IMR-90 (cell line): ENCODE data around the gene SPATA31A3. TPM values are rescaled to one million over a fixed set of nuclear protein-coding genes. Genes with fewer than 3 reads are reported as not detected.
"Not testable (repeated sequence)": the region's sequence is repeated elsewhere in the genome, so short reads cannot be mapped to it uniquely, and the experiment has no call there.

ENCODE experiments used
- ATAC-seq: fragments of 200-7000 bp; cut with Tn5 transposase; 2 replicates; pipeline ENCODE4 v1.9.1; 2020; ENCODE audit warnings: low read depth, mild to moderate bottlenecking, moderate library complexity
- BruUV-seq: library from RNA; stranded (reverse); fragments of 400-500 nt; replicated peaks from 2 replicates; lab custom pipeline; 2021; lab: Mats Ljungman, UMichigan
- CTCF ChIA-PET: fragments of 300-600 bp; formaldehyde crosslinking; extraction: SDS; loops from one replicate; lab custom pipeline; 2021; ENCODE audit warnings: antibody characterized with exemption; lab: Yijun Ruan, JAX
- POLR2A ChIA-PET: fragments of 300-600 bp; sonication (Branson Sonifier 250); formaldehyde crosslinking; loops from one replicate; lab custom pipeline; 2022; ENCODE audit warnings: antibody characterized with exemption; ENCODE audit not compliant: unreplicated experiment; lab: Charles Lee
- DNase-seq: peaks from one replicate; pipeline ENCODE4 v3.0.0; 2013
- H2AFZ ChIP-seq: replicated peaks from 2 replicates; pipeline ENCODE3; 2013; ENCODE audit warnings: low read length, mild to moderate bottlenecking; ENCODE audit not compliant: poor library complexity
- H2AK5ac ChIP-seq: 2 replicates; pipeline ENCODE4 v1.6.1; 2013; ENCODE audit warnings: low read depth, low read length, inconsistent platforms
- H2AK9ac ChIP-seq: replicated peaks from 2 replicates; pipeline ENCODE3; 2013; ENCODE audit warnings: mild to moderate bottlenecking, low read depth, low read length, moderate library complexity; ENCODE audit not compliant: poor library complexity
- H2BK120ac ChIP-seq: 2 replicates; pipeline ENCODE4 v1.6.1; 2013; ENCODE audit warnings: low read depth, low read length, inconsistent platforms
- H2BK15ac ChIP-seq: 3 replicates; pipeline ENCODE4 v1.6.1; 2013; ENCODE audit warnings: low read depth, low read length, inconsistent platforms
- H2BK20ac ChIP-seq: 2 replicates; pipeline ENCODE4 v1.6.1; 2013; ENCODE audit warnings: low read depth, mild to moderate bottlenecking, inconsistent platforms, low read length, moderate library complexity
- H2BK5ac ChIP-seq: 2 replicates; pipeline ENCODE4 v1.6.1; 2013; ENCODE audit warnings: mild to moderate bottlenecking, low read depth, low read length, inconsistent platforms; ENCODE audit not compliant: poor library complexity, severe bottlenecking
- H3K14ac ChIP-seq: replicated peaks from 2 replicates; pipeline ENCODE4 v1.6.1; 2013; ENCODE audit warnings: low read depth, low read length, inconsistent platforms
- H3K18ac ChIP-seq: 2 replicates; pipeline ENCODE4 v1.6.1; 2013; ENCODE audit warnings: low read depth, low read length, control low read depth
- H3K23ac ChIP-seq: 2 replicates; pipeline ENCODE4 v1.6.1; 2013; ENCODE audit warnings: low read depth, low read length, inconsistent platforms
- H3K27ac ChIP-seq: 2 replicates; pipeline ENCODE4 v1.5.1; 2013; ENCODE audit warnings: mild to moderate bottlenecking, control low read depth, low read length; ENCODE audit not compliant: insufficient read depth
- H3K27me3 ChIP-seq: 2 replicates; pipeline ENCODE4 v1.6.1; 2013; ENCODE audit warnings: low read length; ENCODE audit not compliant: control insufficient read depth, insufficient read depth
- H3K36me3 ChIP-seq: 2 replicates; pipeline ENCODE4 v1.6.1; 2013; ENCODE audit warnings: low read length, mixed read lengths; ENCODE audit not compliant: control insufficient read depth, insufficient read depth
- H3K4ac ChIP-seq: 2 replicates; pipeline ENCODE4 v1.6.1; 2013; ENCODE audit warnings: low read depth, low read length, inconsistent platforms
- H3K4me1 ChIP-seq: 2 replicates; pipeline ENCODE4 v1.6.1; 2013; ENCODE audit warnings: low read length, mixed read lengths; ENCODE audit not compliant: control insufficient read depth, insufficient read depth
- H3K4me2 ChIP-seq: 2 replicates; pipeline ENCODE4 v1.6.1; 2013; ENCODE audit warnings: low read depth, mild to moderate bottlenecking, control low read depth, low read length, moderate library complexity
- H3K4me3 ChIP-seq: 2 replicates; pipeline ENCODE4 v1.5.1; 2013; ENCODE audit warnings: low read depth, mild to moderate bottlenecking, control low read depth, low read length, moderate library complexity; ENCODE audit not compliant: insufficient read depth
- H3K56ac ChIP-seq: 2 replicates; pipeline ENCODE4 v1.6.1; 2013; ENCODE audit warnings: low read length, inconsistent platforms; ENCODE audit not compliant: insufficient read depth; ENCODE audit errors: extremely low read depth
- H3K79me1 ChIP-seq, 2 experiments: 2 replicates each; pipeline ENCODE4 v1.6.1; 2013; ENCODE audit warnings: low read length in 2 of 2, inconsistent platforms in 1 of 2, low read depth in 1 of 2
- H3K9ac ChIP-seq: 2 replicates; pipeline ENCODE4 v1.6.1; 2013; ENCODE audit warnings: low read depth, low read length, control low read depth
- H3K9me1 ChIP-seq: 2 replicates; pipeline ENCODE4 v1.6.1; 2013; ENCODE audit warnings: low read length, inconsistent platforms; ENCODE audit not compliant: insufficient read depth
- H3K9me3 ChIP-seq: 2 replicates; pipeline ENCODE4 v1.6.1; 2013; ENCODE audit warnings: low read length; ENCODE audit not compliant: control insufficient read depth, insufficient read depth
- H4K20me1 ChIP-seq: 2 replicates; pipeline ENCODE4 v1.6.1; 2013; ENCODE audit warnings: low read length, inconsistent platforms; ENCODE audit not compliant: insufficient read depth
- H4K5ac ChIP-seq: 2 replicates; pipeline ENCODE4 v1.6.1; 2013; ENCODE audit warnings: mild to moderate bottlenecking, low read depth, low read length, control low read depth
- H4K8ac ChIP-seq, 2 experiments: 2 replicates each; pipeline ENCODE4 v1.6.1; 2013; ENCODE audit warnings: low read depth in 2 of 2, low read length in 2 of 2, control low read depth in 1 of 2, inconsistent platforms in 1 of 2
- H4K91ac ChIP-seq: 2 replicates; pipeline ENCODE4 v1.6.1; 2013; ENCODE audit warnings: low read depth, low read length, inconsistent platforms; ENCODE audit not compliant: insufficient read depth
- WGBS, 2 experiments: methylation state at CpG; one replicate each; pipeline versions ENCODE4 v1.1.5 to v1.1.7; 2013; ENCODE audit warnings: missing lambda C conversion rate in 2 of 2; ENCODE audit not compliant: insufficient read length in 1 of 2; ENCODE audit errors: extremely low coverage in 2 of 2; 5-methylcytosine and 5-hydroxymethylcytosine counted together
- dilution Hi-C: fragments of 300-500 bp; cut with HindIII; formaldehyde crosslinking; loops from one replicate; pipeline ENCODE4 v1.14.3; 2018; ENCODE audit warnings: low sequenced_read_pairs; ENCODE audit not compliant: unreplicated experiment
- in situ Hi-C: fragments of 300-500 bp; cut with MboI; formaldehyde crosslinking; loops from 3 replicates; pipeline ENCODE4 v1.14.3; 2019; ENCODE audit warnings: low sequenced_read_pairs, inconsistent platforms, mixed read lengths
- intact Hi-C: fragments of 100-400 bp; cut with micrococcal nuclease; formaldehyde crosslinking; loops from 2 replicates; pipeline ENCODE4 v1.10.0; 2022
- polyA plus RNA-seq, 3 experiments: library from polyadenylated mRNA; depleted of rRNA; stranded (reverse); fragments of >200 nt; gene quantifications; 2 replicates each; pipeline ENCODE4 v1.2.3, GENCODE V29; 2012; ENCODE audit warnings: low replicate concordance in 1 of 3
- total RNA-seq: library from RNA; depleted of rRNA; stranded (reverse); fragments of >200 nt; gene quantifications from 2 replicates; pipeline ENCODE4 v1.2.3, GENCODE V29; 2012

Gene SPATA31A3
- total and polyA plus RNA-seq, 2 of the 4 experiments (the other 2 are of a cell fraction), result not detected

- intact Hi-C loops, H3K4ac ChIP-seq, in situ Hi-C loops, H3K56ac ChIP-seq, H3K9me3 ChIP-seq, H3K4me3 ChIP-seq, H2BK15ac ChIP-seq, H3K14ac ChIP-seq, H3K36me3 ChIP-seq, H3K27me3 ChIP-seq, H3K79me1 ChIP-seq, H2BK120ac ChIP-seq, H2AK9ac ChIP-seq, H3K9ac ChIP-seq, H3K4me2 ChIP-seq, H4K91ac ChIP-seq, H2AFZ ChIP-seq, DNase-seq, H4K20me1 ChIP-seq, H2AK5ac ChIP-seq, H3K23ac ChIP-seq, H4K8ac ChIP-seq, H2BK5ac ChIP-seq, H3K18ac ChIP-seq, CTCF ChIA-PET, H3K27ac ChIP-seq, H3K9me1 ChIP-seq, ATAC-seq, H4K5ac ChIP-seq, H2BK20ac ChIP-seq, POLR2A ChIA-PET, dilution Hi-C loops, H3K4me1 ChIP-seq, BruUV-seq: not testable (repeated sequence)
- WGBS, 2 experiments, result no CpG with 5 or more reads among the region's 5 CpGs
These were observed 49.8 kb downstream of the SPATA31A3 start for GRCh38 chr9:66942400-66943155.

GRCh38 chr9:66939878-66940830 is 52.2 kb downstream of the SPATA31A3 start:
- H4K8ac ChIP-seq, H3K79me1 ChIP-seq, BruUV-seq, H2BK15ac ChIP-seq, H2AFZ ChIP-seq, ATAC-seq, H2AK9ac ChIP-seq, H2BK5ac ChIP-seq, H4K5ac ChIP-seq, H3K9me1 ChIP-seq, dilution Hi-C loops, H4K20me1 ChIP-seq, H3K23ac ChIP-seq, H3K14ac ChIP-seq, H3K27me3 ChIP-seq, CTCF ChIA-PET, H3K36me3 ChIP-seq, H3K56ac ChIP-seq, H3K9ac ChIP-seq, DNase-seq, H3K27ac ChIP-seq, H3K18ac ChIP-seq, intact Hi-C loops, H2BK120ac ChIP-seq, H4K91ac ChIP-seq, POLR2A ChIA-PET, H2AK5ac ChIP-seq, H3K4me2 ChIP-seq, H3K4ac ChIP-seq, H3K4me1 ChIP-seq, H2BK20ac ChIP-seq, H3K9me3 ChIP-seq, H3K4me3 ChIP-seq, in situ Hi-C loops: not testable (repeated sequence)
- no CpG with 5 or more reads among the region's 2 CpGs for WGBS, 2 experiments
